Peyer's patch (tissue), 4 donors: ENCODE measurements around the gene SCUBE1.

Experiments
- CTCF ChIP-seq, 6 experiments: fragments of 450-650 bp in 4 of 6; fragments of 200-600 bp in 2 of 6; sonication (generic) in 1 of 6; IDR thresholded peaks; one replicate each; pipeline ENCODE4 v1.5.1; 2017 to 2019; ENCODE audit warnings: antibody characterized with exemption in 6 of 6, mild to moderate bottlenecking in 3 of 6, moderate library complexity in 1 of 6
- POLR2A ChIP-seq, 2 donors: fragments of 450-650 bp; IDR thresholded peaks; one replicate each; pipeline ENCODE4 v1.5.1; 2017; ENCODE audit warnings: antibody characterized with exemption in 2 of 2, mild to moderate bottlenecking in 2 of 2, moderate library complexity in 2 of 2

DNA sequence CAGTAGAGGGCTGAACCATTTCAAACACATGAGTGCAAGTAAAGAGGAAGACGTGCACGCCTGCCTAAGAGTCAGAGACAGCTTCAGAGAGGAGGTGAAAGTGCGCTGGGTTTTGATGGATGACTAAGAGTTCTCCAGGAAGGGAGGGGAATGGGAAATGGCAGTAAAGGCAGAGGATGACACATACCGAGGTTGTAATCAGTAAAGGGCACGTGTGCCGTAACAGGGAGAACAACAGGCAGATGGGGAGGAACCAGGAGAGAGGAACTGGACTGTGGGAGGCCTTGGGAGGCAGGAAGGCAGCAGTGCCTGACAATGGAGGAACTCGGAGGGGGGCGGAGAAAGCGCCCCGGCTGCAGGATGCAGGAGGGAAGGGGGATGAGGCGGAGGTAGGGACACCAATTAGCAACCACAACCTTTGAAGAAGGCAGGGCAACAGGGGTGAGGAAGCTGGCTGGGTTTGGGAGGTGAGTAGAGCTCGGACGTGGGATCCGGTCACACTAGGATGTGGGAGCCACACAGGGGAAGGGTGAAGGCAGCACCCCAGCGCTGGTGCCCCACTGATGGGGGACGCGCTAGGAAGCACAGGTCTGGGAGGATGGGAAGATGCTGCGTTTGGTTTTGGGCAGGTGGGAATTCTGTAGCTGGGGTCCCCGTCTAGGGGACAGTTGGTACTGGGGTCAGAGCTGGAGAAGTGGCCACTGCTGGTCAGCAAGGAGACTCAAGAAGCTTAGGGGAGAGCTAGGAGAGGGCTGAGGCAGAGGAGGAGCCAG lies 67.4 kb downstream of the SCUBE1 start:
- TF ChIP-seq CTCF (IDR thresholded peaks at IDR 0.05) (no peak), POLR2A (IDR thresholded peaks at IDR 0.05) (no peak)
